Stimulated activated CD8-positive, alpha-beta memory T cell treated with anti-CD3 and anti-CD28 coated beads, Interleukin-15, amount 100 ng/mL, for 4 hours (primary cell): ENCODE results near the gene EIF2B2.

ENCODE experiments used
- DNase-seq, 2 donors: peaks; one replicate each; pipeline ENCODE4 v3.0.0-alpha.2; 2020; ENCODE audit warnings: low read depth in 2 of 2

Gene EIF2B2

DNA sequence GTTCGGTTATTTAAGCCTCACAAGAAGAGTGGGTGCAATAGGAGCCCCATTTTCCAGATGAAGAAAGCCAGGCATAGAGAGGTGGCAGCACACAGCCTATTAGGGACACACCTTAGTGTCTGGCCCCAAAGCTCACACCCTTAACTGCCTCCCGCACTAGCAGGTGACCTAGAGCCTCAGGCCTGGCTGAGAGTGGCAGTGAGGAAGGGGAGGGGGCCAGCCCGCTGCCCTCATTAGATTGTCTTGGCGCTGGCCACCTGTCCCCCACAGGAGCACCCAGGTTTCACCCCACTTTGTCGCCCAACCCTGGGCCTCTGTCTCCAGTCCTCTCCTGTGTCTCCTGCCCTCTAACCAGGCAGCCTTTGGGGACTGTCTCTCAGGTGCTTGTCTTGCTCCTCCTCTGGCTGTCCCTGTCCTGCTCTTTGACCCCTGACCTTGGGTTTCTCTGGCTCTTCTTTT, 28.8 kb upstream of the EIF2B2 start:
- no peak for DNase-seq

DNA sequence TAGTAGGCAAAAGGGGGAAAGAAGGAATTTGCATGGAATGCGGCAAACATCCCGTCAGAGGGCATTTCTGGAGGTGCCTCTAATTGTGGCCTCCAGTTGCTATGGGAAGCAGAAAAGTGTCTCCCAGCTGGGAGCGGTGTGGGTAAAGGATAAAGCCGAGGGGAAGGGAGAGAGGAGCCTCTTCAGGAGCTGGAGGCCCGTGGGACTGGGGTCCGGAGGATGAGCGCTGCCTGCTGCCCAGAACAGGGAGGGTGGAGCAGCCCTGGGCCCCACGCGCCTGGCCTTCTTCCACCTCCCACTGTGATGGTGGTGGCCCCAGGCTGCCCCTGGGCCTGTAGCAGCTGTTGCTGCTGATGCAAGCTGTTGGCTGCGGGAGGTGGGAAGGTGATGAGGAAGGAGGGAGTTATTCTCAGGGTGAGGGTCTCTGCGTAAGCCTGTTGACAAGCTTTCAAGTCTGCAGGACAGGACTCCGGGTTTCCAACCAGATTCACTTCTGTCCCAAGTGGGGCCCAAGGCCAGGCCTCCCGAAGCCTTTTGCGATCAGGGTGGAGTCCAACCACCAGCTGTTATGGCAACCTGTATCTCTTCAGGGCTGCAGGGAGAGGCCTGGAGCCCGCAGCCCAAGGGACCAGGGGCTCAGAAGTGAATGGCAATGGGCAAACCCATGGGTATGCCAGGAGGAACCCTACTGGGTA, 28.2 kb upstream of the EIF2B2 start:
- no peak for DNase-seq

DNA sequence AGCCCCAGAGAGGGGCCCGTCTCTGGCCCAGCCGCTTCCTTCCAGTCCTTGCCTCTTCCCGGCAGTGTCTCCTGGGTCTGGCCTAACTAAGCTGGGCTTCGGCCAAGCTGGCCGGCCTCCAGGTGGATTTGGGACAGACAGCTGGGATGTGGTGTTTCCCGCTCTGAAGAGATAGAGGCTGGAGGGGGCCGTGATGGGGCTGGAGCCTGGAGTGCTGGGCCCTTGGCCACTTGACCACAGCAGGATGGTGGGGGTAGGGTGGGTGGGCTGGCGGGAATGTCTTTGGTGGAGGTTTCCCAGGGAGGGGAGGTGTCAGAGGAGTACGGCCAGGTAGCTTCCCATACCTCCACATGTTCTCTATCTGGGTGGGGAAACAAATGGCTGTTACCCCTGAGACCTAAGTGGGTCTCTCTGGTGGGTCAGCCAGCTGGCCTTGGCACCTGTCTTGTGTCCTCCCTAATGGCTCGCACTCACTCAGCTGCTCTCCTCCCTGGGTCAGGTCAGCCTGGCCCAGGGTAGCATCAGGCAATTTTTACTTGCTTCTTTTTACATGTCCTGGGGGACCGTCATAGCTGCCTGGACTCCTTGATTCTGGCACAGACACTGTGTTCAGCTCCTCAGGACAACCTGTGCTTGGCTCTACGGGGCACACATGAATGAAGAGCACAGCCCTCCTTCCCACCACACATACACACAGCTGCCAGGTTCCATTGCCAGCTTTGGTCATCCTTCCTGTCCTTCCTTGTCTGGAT, 27.5 kb upstream of the EIF2B2 start:
- no peak for DNase-seq

DNA sequence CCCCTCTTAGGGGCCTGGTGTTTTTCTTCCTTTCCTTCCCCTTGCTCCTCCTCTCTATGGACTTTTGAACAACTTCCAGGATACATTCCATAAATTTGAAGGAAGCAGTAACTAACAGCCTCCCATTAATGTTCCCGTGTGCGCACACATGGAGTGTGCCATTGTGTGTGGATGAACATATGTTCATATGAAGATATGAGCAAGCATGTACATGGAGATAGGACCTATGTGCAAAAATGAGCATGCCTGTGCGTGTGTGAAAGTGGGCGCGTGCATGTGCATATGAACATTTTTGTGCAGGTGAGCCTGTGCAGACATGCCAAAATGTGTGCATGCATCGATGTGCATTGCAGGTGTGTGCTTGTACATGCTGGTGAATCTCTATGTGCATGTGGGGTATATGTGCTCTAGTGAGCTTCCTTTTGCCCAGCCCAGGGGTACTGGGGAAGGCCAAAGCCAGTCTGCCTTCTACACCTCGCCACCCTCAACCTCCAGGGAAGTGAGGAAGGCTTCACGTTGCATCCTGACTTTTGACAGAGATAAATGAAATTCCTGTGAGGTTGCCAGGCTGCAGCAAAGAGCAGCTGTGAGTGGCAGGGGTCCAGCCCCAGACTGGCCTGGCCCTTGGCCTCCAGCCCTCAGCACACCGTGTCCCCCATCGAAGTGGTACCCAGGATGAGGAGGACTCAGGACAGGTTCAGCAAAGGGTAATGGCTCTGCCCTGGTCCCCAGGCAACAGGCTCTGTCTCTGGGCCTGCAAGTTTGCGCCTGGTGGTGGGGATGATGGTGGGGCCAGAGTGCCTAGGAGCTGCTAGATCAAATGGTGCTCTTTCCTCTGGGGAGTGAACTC, 26.2 kb upstream of the EIF2B2 start:
- DNase-seq = no peak

DNA sequence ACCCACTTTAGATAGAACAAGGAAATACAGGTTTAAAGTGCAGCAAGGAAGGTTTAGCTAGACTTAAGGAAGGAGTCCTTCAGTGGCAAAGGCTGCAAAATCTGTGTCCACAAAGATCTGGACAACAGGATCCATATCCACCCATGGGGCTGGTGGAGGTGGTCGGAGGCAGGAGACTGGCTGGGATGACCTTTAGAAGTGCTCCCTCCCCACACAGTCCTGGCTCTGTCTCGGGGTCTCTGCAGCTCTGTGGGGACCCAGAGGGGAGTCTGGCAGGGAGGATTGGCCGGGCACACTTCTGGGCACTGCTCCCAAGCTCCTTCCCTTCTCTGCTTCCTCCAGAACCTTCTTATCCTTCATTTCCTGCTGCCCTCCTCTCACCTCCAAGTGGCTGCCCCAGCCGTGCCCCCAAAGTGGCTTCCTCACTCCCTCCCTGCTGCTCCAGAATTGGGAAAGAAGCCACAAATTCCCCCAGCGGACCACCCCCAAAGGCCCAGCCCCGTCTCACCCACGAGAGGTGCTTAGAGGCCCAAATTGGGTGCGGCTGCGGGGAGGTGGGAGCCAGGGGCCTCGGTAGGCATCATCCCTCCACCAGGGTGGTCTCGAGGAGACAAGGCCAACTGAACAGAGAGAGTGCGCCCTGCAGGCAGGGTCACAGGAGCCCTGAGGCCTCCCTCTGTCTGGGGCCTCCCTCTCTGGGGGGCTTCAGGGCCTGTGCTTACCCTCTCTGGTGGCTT, 25.4 kb upstream of the EIF2B2 start:
- DNase-seq = no peak

DNA sequence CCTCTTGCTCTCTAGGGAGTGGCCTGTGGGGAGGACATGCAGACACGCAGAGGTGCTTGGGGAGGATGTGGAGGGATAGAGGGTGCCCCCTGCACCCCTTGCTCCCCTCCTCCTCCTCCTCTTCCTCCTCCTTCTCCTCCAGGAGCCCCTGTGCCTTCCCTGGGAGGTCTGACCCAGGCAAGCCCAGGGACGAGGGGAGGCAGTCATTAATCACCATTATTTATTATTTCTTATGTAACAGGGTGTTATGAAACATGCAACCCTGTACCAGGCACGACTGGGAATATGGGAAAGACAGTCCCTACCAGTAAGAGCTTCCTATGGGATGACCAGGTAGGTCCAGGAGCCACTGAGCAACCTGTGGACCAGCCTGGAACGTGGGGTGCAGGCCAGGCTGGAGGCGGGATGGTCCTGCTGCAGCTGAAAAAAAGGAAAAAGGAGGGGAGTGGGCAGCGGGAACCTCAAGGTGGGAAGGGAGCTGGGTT, 24.8 kb upstream of the EIF2B2 start:
- no peak for DNase-seq

DNA sequence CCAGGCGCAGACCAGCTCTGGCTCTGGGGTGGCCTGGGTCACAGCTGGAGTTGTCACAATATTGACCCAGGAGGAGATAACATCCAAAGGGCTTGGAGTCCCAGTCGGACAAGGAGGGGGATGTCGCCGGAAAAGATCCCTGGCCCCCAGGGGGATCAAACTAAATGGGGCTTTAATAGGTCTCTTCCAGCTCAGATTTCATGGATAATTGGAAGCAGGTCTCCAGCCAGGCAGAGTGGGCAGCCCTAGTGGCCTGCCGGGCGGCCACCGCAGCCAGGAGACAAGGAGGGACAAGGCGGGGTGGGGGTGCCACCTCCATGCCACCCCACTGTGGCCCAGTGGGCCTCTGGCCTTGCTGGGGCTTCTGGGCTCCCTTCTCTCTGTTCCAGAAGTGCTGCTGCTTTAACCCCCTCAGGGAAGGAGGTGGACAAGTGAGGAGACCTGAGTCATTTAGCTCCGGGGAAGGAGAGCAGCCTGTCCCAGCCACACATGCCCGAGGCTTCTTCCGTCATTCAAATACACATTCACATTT, 24.2 kb upstream of the EIF2B2 start:
- DNase-seq = no peak

DNA sequence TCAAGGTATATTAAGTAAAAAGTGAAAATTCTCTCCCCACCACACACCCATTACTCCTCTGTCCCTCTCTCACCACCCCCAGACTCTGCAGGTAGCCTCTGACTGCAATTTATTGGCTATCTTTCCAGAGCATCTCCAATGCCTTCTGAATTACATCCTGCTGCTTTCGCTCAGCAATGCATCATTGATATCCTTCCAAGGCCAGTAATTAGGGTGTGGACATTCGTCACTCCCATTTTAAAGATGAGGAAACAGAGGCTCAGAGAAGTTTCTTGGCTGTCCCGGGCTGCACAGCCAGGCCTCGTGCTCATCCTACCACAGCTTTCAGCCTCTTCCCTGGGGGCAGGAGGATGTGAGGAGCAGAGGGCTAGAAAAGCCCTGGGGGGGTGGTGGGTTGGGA, 23.7 kb upstream of the EIF2B2 start:
- no peak for DNase-seq

DNA sequence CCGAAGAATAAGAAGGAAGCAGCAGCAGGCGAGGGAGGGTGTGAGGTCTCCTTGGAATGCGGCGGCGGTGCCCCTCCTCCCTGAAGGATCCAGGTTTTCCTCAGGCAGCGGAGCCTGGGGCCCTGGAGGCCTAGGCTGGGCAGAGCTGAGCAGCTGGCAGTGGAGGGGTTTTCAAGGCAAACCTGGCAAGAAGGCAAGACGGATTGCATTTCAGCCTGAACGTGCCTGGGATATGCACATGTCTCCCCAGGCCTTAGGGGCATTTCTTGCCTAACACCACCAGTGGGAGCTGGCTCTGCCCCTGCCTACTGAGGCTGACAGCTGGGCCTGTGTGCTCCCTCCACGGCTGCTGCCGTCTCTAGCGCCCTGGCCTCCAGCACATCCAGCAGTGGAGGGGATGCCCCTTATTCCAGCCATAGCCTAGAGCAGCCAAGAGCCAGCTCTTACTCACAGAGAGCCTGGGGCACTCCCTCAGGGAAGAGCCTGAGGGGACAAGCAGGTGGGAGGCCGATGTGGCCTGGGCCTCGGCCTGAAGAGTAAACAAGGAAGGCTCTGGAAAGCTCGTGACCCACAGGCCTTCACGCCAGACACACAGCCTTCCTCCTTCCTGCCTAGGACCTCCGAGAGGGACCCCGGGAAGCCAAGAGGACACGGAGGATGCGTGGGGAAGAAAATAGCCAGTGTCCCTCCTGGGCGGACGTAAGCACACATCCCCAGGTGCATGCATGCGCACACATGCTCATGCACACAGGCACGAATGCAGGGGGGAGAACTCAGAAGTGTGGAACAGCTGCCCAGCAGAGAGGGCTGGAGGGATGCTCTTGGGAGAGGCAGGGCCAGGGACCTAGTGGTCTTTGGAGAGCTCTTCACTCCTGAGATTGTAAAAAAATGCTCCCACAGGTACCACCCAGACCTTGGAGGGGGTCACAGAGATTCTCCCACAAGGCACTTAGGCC, 23.0 kb upstream of the EIF2B2 start:
- no peak for DNase-seq

DNA sequence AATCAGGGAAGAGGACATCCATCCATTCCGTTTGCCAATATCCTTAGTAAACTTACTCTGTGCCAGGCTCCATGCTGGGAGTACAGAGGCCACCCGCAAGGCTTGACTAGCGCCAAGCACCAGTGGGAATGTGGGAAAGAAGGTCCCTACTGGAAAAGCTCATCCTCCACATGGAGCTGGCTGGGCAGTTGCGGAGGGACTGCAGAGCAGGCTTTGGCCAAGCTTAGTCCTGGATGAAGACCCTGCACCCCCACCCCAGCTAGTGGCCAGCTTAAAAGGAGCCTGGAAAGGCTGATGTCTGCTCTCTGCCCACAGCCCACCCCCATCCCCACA, 22.4 kb upstream of the EIF2B2 start:
- no peak for DNase-seq

DNA sequence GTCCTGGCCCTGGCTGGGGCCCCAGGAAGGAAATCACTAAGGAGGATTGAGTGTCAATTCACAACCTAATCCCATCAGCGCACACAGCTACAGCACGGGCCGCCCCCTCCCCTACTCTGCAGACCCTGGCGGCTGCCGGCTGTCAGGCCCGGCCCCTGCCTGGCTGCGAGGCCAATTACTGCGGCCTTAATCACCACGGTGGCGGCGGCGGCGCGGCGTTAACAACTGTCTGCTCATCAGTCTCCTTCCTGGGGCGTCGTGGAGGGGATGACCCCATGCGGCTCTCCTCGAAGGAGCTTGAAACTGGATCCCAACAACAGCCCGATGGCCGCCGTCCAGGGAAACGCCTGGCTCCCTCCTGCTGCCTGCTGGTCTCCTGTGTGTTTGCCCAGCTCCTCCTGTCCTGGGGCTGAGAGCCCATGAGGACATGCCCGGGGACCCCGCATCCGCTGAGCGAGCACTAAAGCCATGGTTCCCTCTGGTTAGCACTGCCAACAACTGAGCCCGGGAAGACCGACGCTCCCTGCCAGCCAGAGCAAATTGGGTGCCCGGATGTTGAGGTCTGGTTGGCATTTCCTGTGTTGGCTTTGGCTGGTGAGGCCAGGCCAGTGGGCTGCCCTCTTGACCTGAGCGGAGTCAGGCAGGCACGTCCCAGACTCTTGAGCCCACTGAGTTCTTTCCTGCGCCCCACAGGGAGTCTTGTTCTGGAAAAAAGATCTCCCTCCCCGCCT, 21.8 kb upstream of the EIF2B2 start:
- no peak for DNase-seq

DNA sequence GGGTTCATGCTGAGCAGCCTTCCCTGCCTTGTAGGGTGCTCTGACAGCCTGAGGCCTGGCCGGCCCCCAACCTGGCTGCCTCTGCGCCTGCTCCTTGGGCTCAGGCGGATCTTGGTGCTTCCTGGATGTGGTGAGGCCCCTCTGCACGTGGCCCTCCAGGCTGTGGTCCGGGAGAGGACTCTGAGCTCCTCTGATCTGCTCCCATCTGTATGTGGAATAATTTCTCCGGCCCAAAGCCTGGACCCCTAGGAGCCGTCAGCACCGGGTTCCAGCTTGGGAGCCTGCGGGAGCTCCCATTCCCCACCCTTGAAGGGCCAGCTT, 21.3 kb upstream of the EIF2B2 start:
- DNase-seq = no peak

DNA sequence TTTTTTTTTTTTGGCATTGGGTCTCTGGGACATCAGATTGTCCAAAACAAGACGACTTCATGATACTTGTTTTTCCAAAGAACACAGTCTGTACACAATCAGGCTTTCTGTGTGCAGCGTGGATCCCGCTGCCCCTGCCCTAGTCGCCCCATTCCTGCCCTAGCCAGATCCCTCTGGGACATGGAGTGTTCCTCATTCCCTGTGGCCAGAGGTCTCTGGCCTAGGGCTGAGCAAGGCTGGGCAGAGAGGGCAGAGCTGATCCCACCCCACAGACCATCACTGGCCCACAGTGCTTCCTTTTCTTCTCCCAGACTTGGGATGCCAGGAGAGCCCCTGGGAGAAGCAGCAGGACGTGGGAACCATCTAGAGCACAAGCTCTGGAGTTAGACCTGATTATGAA, 20.9 kb upstream of the EIF2B2 start:
- no peak for DNase-seq

DNA sequence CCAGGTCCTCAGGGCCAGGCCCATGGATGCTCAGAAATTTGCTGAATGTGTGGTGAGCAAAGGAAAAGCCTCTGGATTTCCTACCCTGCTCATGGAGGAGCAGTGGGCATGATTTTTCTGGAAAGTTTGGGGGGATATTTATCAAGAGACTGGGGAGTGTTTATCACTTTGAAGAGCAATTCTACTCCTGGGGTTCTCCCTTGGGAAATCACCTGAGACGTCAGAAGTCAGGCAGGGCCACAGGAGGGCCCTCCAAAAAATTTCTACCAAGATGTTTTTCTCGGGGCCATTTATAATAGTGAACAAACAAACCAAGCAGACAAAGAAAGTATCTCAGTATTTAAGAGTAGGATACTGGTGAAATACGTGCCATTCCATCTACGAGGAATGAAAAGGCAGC, 20.1 kb upstream of the EIF2B2 start:
- no peak for DNase-seq

DNA sequence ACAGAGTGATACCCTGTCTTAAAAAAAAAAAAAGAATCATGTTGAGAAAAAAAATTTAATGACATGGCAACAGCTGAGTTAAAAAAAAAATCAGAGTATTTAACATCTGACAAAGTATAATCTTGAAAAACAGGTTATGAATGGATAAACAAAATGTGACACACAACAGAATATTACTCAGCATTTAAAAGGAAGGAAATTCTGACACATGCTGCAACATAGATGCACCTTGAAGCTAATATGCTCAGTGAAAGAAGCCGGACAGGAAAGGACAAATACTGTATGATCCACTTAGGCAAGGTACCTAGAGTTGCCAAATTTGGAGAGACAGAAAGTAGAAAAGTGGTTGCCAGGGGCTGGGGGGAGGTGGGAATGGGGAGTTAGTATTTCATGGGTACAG, 19.4 kb upstream of the EIF2B2 start:
- no peak for DNase-seq

DNA sequence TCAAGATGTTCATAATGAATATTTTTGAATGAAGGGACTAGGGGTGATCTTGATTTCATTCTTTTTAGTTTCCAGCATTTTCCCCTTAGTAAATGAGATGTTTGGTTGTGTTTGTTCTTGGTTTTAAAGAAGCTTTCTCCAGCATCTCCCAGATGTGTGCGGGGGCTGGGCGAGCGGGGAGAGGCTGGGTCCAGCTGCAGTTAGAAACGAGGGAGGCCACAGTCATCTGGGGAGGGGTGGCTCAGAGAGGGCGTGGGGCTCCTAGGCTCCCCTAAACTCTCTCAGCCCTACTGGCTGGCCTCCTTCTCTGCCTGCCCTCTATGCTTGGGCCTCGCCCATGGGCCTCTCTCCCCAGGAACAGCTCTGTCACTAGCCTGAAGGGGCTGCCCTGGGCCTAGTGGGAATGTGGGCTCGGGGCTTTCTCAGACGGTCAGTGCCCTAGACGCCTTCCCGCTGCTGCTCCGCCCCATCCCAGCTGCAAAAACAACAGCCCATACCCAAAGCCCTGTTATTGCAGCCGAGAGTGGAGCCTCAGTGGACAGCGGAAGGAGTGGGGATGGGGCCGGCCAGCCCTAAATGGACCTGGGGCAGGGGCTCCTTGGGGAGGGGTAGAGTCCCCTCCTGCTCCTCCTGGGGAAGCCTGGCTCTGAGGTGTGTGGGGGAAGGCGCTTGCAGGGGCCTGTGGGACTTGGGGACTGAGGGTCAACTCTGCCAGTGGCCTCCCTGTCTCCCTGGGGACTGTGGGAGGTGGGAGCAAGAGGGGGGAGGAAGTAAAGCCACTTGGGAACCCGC, 18.3 kb upstream of the EIF2B2 start:
- no peak for DNase-seq

DNA sequence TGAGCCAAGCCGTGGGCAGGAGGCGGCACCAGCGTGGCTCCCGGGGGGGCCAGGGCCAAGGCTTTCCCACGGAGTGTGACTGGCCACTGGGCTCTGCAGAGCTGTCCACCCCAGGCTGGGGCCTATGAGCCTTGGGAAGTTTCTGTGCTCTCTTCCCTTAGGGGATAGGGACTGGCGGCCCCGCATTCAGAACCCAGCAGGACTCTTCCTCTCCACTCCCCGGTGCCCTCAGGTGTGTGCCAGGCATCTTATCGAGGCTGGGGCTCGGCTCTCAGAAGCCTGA, 17.8 kb upstream of the EIF2B2 start:
- DNase-seq = no peak

DNA sequence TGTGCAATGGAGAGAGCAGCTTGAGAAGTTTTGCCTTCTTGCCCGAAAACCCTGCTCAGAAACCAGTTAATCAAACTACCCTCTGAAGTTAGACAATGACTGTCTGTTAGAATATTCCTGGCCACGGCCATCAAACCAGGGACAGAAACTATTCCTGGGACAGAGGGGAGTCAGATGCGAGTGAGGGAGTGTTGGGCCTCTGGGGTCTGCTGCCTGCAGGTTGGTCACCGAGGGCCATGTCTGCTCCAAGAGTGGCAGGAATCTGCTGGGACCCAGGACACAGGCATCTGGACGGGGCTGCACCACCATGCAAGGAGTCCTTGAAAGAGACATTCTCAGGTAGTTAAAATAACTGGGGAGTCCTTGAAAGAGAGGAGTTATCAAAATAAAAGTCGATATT, 16.9 kb upstream of the EIF2B2 start:
- DNase-seq = no peak

DNA sequence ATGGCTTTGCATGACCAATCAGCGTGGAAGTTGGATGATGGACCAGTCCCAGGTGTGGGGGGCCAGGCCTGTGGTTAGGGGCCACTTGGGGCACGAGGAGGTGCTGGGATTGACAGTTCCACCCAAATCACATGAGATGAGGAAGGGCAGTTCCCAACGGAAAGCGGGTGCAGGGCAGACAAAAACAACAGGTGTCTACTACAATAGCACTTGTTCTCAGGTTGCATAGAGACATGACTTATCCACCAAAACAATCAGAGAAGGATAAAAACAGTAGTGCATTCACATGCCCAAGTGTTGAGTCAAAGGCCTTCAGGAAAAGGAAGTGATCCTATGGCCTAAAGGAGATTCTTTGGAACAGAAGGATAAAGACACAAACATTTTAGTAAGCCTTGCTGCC, 14.6 kb upstream of the EIF2B2 start:
- no peak for DNase-seq
